SKM-1 (cell line): ENCODE measurements around the gene IQCC.

Source experiments
- DNase-seq: peaks from one replicate; lab custom pipeline; 2025; ENCODE audit not compliant: unreplicated experiment; lab: John Stamatoyannopoulos, UW

The IQCC gene

GRCh38 chr1:32195531-32195930 is 9.9 kb upstream of the IQCC start:
- no peak for DNase-seq

DNA sequence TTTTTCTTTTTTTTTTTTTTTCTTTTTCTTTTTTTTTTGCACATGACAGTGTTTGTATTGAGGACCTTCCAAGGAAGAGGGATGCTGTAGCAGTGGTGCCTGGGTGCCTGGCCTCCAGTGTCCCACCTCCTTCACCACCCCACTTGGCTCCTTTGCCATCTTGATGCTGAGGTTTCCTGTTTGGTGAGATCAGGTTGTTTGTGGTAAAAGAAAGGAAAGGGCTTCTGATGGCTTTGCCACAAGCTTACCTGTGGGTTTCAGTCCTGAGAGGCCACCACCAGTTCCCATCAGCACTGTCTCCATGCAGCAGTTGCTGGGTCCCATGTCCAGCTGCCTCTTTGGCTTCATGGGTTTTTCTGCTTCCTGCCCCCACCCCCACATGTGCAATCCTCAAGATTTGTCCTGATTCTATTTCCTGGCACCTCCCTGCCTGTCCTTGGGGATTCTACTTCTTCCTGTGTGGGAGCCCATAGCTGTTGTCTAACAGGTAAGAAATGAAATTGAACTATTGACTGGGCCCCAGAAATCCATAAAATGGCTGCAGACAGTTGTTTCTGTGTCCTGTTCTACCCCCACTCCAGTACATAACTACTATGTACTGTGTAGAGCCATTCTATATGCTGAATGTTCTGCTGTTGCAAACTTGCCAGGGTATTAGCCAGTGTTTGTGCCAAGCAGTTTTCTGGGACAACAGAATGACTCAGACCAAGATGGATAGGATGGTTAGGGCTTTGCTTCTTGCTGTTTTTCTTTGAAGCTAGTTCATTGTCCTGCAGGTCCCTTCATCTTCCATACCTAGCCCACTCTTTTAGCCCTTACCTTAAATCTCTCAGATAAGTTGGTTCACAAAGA is 9.3 kb upstream of the IQCC start:
- DNase-seq: no peak

- DNase-seq: no peak
These were observed 8.4 kb upstream of the IQCC start for GRCh38 chr1:32197074-32197473.

- no peak for DNase-seq
These were observed 7.6 kb upstream of the IQCC start for GRCh38 chr1:32197837-32198236.

DNA sequence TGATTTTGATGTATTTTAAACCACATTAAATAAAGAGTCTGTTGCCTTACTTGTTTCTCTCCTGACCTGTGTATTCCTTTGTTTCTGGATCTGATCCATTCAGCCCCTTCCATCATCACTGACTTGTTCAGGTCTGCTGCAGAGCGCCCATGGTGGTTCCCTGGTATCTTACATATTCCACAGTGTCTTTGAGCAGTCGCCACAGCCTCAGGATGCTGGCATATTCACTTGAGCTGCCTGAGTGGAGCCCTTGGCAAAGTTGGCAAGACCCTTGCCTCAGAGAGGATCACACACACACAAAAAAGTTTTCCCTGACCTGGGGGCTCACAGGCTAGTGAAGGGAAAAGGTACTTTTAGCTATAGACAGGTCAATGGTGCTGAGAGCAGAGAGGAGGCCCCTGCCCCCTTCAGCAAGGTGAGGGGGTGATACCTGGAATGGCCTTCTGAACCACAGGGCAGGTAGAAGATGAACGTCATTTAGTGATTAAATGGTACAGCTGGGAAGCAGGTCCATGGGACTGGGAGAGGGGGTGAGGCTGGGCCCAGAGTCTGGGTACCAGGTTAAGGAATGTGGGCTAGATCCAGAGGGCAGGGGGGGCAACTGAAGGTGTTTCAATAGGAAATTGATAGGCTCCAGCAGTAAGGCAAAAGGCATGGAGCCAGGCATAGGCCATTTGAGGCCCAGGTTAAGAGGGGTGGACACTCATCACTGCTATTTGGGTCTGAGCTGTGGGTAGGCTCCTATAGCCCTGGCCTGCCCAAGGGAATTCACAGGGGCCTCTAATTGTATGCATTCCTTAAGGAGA is 7.0 kb upstream of the IQCC start:
- no peak for DNase-seq

- DNase-seq: no peak
These were observed 6.3 kb upstream of the IQCC start for GRCh38 chr1:32199043-32199716.

DNA sequence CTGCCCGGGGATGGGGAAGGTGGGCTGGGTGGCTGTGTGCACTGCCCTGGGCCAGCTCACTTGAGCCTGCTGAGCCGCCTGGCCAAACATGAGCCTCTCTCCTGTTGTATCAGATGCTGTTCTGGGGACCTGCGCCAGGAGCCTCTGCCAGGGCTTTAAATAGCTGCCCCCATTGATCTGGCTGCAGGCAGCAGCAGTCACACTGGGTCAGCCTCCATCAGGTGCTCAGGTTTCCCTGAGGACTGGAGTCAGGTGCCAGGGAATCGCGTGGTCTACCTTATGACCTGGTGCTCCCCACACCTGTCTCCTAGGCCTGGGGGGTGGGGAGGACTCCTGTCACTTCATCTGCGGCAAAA is 5.8 kb upstream of the IQCC start:
- no peak for DNase-seq

- no peak for DNase-seq
These were observed 5.1 kb upstream of the IQCC start, which contains the start of gene CCDC28B for GRCh38 chr1:32200226-32201010. Gene CCDC28B, plus strand, starts transcription at chr1:32200595. Its CDS starts 1,341 bp downstream, at chr1:32201936.

GRCh38 chr1:32201011-32201855 is 4.2 kb upstream of the IQCC start:
- no peak for DNase-seq

DNA sequence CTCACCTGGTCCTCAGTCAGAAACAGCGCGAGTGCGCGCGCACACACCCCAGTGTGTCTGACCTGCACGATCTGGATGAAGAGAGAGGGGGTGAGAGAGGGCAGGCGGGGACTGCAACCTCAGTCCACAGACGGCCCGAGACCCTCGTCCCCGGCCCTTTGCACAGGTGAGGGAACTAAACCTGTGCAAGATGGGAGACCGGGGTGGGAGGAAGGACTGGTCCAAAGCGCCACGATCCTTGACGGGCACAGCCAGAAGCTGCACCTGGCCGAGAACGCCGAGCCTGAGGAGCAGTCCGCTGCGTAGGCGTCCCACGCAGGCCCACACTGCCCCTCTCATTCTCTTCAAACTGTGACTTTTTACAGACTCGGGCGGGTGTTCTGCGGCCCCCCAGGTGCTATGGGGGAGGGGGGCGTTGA is 519 bp upstream of the IQCC start:
- no peak for DNase-seq

DNA sequence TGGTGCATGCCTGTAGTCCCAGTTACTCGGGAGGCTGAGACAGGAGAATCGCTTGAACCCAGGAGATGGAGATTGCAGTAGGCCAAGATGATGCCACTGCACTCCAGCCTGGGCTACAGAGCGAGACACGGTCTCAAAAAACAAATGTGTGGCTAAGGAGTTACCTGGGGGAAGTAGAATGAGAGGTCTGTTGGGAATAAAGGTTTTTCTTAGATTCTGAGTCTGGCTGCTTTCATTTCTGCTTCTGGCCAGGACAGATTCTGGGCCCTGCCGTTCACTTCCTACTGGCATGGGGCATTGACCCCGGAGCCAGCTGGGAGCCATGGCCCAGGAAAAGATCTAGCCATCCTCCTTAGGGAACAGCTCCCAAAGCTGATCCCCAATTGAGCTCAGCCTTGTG is 3.0 kb downstream of the IQCC start:
- DNase-seq: no peak

DNA sequence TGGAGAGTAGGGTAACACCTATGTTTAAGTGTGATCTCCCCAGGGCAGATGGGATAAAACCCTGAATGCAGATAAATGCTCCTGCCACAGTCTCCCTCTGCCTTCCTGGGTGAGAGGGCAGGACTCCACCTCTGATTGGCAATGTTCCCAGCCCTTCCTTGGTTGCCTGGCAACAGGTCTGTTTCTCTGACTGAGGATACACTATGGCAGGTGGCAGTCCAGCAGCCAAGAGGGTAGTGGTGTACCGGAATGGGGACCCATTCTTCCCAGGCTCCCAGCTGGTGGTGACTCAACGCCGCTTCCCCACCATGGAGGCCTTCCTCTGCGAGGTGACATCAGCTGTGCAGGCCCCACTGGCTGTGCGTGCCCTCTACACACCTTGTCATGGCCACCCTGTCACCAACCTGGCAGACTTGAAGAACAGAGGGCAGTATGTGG is 3.4 kb downstream of the IQCC start, which contains the start of gene DCDC2B:
DCDC2B (plus strand) TSS at position 199 of the 438 bp plus-strand sequence; CDS start at position 204, 5 bp downstream.
- DNase-seq: no peak

- DNase-seq: peak; percentile 68
These were observed 10.4 kb downstream of the IQCC start for GRCh38 chr1:32215629-32216480.

DNA sequence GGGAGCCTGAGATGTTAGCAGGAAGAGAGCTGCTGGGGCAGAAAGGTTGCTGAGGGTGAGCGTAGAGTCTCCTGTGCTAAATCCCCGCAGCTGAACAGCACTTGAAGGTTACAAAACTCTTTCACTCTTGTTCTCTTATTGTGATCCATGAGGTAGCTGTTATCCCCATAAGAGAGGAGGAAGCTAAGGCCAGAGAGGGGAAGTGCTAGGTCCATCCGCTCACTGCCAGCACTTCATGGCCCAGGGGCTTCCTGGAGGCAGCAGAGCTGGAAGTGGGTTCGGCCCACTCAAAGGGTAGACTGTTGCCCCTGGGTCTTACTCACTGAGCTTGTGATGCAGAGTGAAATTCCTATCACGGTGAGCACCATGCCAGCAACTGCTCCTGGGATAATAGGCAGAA is 11.1 kb downstream of the IQCC start:
- no peak for DNase-seq

- no peak for DNase-seq
These were observed 13.6 kb downstream of the IQCC start for GRCh38 chr1:32219022-32219421.

- no peak for DNase-seq
These were observed 15.5 kb downstream of the IQCC start for GRCh38 chr1:32220746-32221580.

DNA sequence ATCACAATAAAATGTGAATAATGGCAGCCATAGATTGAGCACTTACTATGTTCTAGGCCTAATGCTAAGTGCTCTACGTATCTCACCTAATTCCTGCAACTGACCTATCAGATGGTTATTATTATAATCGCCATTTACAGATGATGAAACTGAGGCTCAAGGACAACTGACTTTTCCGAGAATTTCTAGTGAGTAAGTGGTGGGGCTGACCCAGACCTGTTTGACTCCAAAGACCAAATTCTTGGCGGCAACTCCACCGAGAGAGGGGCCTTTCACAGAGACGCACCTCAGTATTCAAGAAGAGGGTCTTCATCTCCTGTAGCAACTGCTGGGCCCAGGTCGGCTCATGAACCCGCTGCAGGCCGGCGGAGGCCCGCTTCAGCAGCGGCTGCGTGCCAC is 16.1 kb downstream of the IQCC start:
- DNase-seq: no peak
